Neutrophil (primary cell): ENCODE measurements around the gene NRF1.
"Not testable (repeated sequence)": the region's sequence is repeated elsewhere in the genome, so short reads cannot be mapped to it uniquely, and the experiment has no call there.

ENCODE experiments used
- H3K27ac ChIP-seq: fragments of 200-600 bp; sonication (generic); 2 replicates; pipeline ENCODE4 v1.5.1; 2016; ENCODE audit warnings: mild to moderate bottlenecking, moderate library complexity
- H3K27me3 ChIP-seq: fragments of 200-600 bp; sonication (generic); 2 replicates; pipeline ENCODE4 v1.6.0; 2016; ENCODE audit warnings: mild to moderate bottlenecking
- H3K36me3 ChIP-seq: fragments of 200-600 bp; sonication (generic); 2 replicates; pipeline ENCODE4 v1.5.1; 2017
- H3K4me1 ChIP-seq, 2 experiments: fragments of 200-600 bp in 1 of 2; sonication (generic) in 1 of 2; 1 replicate in 1 of 2; 2 replicates in 1 of 2; pipeline versions ENCODE4 v1.5.1 to v1.6.1; 2013 to 2016; ENCODE audit warnings: low read depth in 1 of 2, low read length in 1 of 2, mild to moderate bottlenecking in 1 of 2, moderate library complexity in 1 of 2; ENCODE audit not compliant: control insufficient read depth in 1 of 2, insufficient read depth in 1 of 2
- H3K4me3 ChIP-seq, 2 experiments: fragments of 200-600 bp in 1 of 2; sonication (generic) in 1 of 2; 1 replicate in 1 of 2; 2 replicates in 1 of 2; pipeline ENCODE4 v1.5.1; 2013 to 2016; ENCODE audit warnings: low read depth in 1 of 2, low read length in 1 of 2, mild to moderate bottlenecking in 1 of 2, moderate library complexity in 1 of 2
- H3K9me3 ChIP-seq: fragments of 200-600 bp; sonication (generic); 2 replicates; pipeline ENCODE4 v1.5.1; 2016
- TF ChIP-seq, protein P1 (sequence below): fragments of 200-600 bp; sonication (generic); IDR thresholded peaks from 2 replicates; pipeline ENCODE4 v1.5.1; 2016; ENCODE audit warnings: antibody characterized with exemption

The NRF1 gene

DNA sequence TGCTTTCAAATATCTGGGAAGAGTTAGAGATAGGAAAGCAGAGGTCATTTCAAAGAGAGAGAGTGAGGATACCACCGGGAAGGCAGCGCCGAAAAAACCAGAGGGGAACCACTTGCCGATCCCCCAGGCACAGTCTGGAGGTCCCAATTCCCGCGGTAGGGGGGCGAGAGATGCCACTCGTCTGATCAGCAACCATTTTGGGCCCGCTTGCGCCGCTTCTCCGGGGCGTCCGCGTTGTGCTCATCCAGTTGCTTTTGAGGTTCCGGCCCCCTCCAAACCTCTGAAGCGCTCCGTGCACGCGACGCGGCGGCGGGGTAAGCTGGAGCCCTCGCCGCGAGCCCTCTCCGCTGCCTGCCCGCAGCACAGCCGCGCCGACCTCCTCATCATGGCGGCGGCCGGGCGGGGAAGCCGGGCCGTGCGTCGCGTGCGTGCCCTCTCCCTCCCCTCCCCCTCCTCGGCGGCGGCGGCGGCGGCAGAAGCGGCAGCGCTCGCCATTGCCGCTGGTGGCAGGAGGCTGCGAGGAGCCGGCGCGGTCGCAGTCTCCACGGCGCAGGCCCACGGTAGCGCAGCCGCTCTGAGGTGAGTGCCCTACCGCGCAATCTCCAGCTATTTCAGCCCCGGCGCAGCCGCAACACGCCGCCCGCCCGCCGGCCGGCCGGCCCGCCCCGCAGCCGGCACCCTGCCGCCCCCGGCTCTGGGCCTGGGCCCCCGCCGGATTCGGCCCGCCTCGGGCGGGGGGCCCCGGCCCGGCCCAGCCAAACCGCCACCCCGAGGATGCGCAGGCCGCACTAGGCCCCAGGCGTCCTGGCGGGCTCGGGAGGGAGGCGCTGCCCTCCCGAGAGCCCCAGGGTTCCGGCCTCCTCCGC lies at the start of gene NRF1:
Gene NRF1, plus strand, starts transcription at position 475 of the 866 bp plus-strand sequence. CDS start 45,632 bp downstream, outside the sequence.
- H3K4me1 ChIP-seq, result peaks cover 83 to 87% of the 10 kb centered on the region in 2 experiments
- TF ChIP-seq, protein P1, sequence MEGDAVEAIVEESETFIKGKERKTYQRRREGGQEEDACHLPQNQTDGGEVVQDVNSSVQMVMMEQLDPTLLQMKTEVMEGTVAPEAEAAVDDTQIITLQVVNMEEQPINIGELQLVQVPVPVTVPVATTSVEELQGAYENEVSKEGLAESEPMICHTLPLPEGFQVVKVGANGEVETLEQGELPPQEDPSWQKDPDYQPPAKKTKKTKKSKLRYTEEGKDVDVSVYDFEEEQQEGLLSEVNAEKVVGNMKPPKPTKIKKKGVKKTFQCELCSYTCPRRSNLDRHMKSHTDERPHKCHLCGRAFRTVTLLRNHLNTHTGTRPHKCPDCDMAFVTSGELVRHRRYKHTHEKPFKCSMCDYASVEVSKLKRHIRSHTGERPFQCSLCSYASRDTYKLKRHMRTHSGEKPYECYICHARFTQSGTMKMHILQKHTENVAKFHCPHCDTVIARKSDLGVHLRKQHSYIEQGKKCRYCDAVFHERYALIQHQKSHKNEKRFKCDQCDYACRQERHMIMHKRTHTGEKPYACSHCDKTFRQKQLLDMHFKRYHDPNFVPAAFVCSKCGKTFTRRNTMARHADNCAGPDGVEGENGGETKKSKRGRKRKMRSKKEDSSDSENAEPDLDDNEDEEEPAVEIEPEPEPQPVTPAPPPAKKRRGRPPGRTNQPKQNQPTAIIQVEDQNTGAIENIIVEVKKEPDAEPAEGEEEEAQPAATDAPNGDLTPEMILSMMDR, result peak; percentile 86
- no peaks in the 10 kb centered on the region for H3K9me3 ChIP-seq

DNA sequence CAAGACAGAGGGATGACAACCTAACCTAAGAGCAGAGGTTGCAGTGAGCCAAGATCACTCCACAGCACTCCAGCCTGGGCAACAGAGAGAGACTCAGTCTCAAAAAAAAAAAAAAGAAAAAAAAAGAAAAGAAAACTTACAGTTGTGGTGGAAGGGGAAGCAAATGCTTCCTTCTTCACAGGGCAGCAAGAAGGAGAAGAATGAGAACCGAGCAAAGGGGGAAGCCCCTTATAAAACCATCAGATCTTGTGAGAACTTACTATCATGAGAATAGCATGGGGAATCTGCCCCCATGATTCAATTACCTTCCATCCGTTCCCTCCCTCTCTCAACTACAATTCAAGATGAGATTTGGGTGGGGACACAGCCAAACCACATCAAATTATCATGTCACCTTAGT lies 45.2 kb upstream of the NRF1 start:
- H3K27ac ChIP-seq, H3K4me3 ChIP-seq, H3K9me3 ChIP-seq, H3K36me3 ChIP-seq, H3K27me3 ChIP-seq: not testable (repeated sequence)
- peaks cover 13 to 18% of the 10 kb centered on the region in 2 experiments for H3K4me1 ChIP-seq

More for the DNA sequence above, at the start of gene NRF1:
- Histone ChIP-seq H3K36me3 (no peaks in the 10 kb centered on the region), H3K4me3 (peak within 1 kb of the TSS; percentile 80 to 94), H3K27me3 (no peaks in the 10 kb centered on the region), H3K27ac (peak within 1 kb of the TSS; percentile 91)

DNA sequence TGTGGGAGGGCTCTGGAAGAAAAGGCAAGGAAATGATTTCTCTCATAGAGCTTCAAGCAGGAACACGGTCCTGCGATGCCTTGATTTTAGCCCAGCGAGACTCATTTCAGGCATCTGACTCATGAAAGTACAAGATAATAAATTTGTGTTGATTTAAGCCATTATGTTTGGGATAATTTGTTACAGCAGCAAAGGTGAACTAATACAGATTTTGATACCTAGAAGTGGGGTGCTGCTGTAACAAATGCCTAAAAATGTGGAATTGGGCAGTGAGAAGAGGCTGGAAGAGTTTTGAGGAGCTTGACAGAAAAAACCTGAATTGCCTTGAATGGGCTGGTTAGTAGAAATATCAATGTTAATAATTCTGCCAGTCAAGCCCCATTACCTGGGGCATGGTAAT lies 44.1 kb upstream of the NRF1 start:
- Histone ChIP-seq H3K36me3 (no peaks in the 10 kb centered on the region), H3K4me1 (peaks cover 3 to 8% of the 10 kb centered on the region in 2 experiments), H3K27me3 (no peaks in the 10 kb centered on the region), H3K9me3 (no peaks in the 10 kb centered on the region), H3K4me3 (no peak overlapping the region), H3K27ac (no peak overlapping the region)
- TF ChIP-seq, protein P1, result no peak

DNA sequence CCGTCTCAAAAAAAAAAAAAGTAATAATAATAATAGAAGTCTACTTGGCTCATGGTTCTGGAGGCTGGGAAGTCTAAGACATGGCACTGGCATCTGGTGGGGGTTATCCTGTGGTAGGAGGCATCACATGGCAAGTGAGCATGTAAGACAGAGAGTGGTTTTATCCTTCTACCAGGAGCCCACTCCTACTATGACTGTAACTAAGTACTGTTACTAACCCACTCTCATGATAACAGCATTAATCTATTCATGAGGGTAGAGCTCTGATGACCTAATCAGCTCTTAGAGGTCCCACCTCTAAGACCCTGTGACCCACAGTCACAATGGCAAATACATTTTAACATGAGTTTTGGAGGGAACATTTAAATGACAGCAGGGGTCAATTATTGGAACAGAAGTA lies 43.3 kb upstream of the NRF1 start:
- H3K27me3 ChIP-seq, result no peaks in the 10 kb centered on the region
- H3K36me3 ChIP-seq, result no peaks in the 10 kb centered on the region
- TF ChIP-seq, protein P1, result no peak
- no peak overlapping the region for H3K27ac ChIP-seq
- H3K4me3 ChIP-seq, result no peak overlapping the region
- peaks cover 0 to 6% of the 10 kb centered on the region in 2 experiments for H3K4me1 ChIP-seq
- no peaks in the 10 kb centered on the region for H3K9me3 ChIP-seq

DNA sequence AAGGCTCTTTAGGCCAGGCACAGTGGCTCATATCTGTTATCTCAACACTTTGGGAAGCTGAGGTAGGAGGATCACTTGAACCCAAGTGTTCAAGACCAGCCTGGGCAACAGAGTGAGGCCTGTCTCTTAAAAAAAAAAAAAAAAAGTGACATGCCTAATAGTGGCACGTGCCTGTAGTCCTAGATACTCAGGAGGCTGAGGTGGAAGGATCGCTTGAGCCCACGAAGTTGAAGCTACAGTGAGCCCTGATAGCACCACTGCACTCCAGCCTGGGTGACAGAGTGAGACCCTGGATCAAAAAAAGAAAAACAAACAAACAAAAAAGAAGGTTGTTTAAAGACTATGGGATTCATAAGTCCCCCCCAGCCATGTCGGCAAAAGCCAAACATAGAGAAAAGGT lies 42.2 kb upstream of the NRF1 start:
- Histone ChIP-seq H3K27ac (no peak overlapping the region), H3K4me3 (no peak overlapping the region)

DNA sequence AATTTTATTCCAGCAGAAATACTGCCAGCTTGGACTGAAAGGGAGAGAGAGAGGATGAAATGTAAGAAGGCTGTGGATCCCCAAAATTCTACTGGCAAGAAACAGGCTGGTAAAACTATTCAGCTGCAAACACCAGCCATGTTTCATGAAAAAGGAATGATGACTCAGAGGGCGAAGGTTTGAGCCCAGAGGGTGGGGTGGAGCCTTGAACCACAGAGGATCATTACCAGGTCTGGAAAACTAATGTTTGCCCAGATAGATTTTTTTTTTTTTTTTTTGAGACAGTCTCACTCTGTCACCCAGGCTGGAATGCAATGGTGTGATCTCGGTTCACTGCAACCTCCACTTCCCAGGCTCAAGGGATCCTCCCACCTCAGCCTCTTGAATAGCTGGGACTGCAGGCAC lies 41.7 kb upstream of the NRF1 start:
- TF ChIP-seq, protein P1, result no peak
- no peaks in the 10 kb centered on the region for H3K36me3 ChIP-seq
- no peak overlapping the region for H3K4me3 ChIP-seq
- no peak overlapping the region for H3K27ac ChIP-seq
- no peaks in the 10 kb centered on the region for H3K27me3 ChIP-seq
- H3K4me1 ChIP-seq, result peaks cover 0 to 6% of the 10 kb centered on the region in 2 experiments
- no peaks in the 10 kb centered on the region for H3K9me3 ChIP-seq

More for the DNA sequence above, 42.2 kb upstream of the NRF1 start:
- no peaks in the 10 kb centered on the region for H3K36me3 ChIP-seq
- TF ChIP-seq, protein P1, result no peak
- H3K4me1 ChIP-seq, result peaks cover 0 to 6% of the 10 kb centered on the region in 2 experiments
- H3K27me3 ChIP-seq, result no peaks in the 10 kb centered on the region
- H3K9me3 ChIP-seq, result no peaks in the 10 kb centered on the region
